Measurements from ENCODE around the gene SPAG9.

DNA sequence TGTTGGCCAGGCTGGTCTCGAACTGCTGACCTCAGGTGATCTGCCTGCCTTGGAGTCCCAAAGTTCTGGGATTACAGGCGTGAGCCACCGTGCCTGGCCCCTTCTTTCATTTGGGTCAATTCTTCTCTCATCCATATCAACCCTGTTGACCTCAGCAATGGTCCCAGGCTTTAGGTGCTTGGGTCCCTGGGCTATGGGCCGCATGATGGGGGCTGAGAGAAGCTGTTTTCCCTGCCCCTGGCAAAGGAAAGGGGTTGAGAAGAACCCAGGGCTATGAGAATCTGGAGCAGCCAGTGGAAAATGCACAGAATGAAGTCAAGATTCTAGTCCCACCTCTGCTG, 164.3 kb downstream of the SPAG9 start:
- TF ChIP-seq, protein P1, sequence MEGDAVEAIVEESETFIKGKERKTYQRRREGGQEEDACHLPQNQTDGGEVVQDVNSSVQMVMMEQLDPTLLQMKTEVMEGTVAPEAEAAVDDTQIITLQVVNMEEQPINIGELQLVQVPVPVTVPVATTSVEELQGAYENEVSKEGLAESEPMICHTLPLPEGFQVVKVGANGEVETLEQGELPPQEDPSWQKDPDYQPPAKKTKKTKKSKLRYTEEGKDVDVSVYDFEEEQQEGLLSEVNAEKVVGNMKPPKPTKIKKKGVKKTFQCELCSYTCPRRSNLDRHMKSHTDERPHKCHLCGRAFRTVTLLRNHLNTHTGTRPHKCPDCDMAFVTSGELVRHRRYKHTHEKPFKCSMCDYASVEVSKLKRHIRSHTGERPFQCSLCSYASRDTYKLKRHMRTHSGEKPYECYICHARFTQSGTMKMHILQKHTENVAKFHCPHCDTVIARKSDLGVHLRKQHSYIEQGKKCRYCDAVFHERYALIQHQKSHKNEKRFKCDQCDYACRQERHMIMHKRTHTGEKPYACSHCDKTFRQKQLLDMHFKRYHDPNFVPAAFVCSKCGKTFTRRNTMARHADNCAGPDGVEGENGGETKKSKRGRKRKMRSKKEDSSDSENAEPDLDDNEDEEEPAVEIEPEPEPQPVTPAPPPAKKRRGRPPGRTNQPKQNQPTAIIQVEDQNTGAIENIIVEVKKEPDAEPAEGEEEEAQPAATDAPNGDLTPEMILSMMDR (IDR thresholded peaks at IDR 0.05): no peak
- TF ChIP-seq EZH2 (IDR thresholded peaks at IDR 0.05; ENCODE audit: borderline replicate concordance, insufficient read depth, low read depth, low read length, poor library complexity, severe bottlenecking): no peak

All from B cell (primary cell).